NCI-H2029 (cell line): Measurements from ENCODE around the gene ZSCAN23.
"Not testable (repeated sequence)": the region's sequence is repeated elsewhere in the genome, so short reads cannot be mapped to it uniquely, and the experiment has no call there.

Source experiments
- DNase-seq: peaks from one replicate; lab custom pipeline; 2025; lab: John Stamatoyannopoulos, UW

Gene ZSCAN23

DNA sequence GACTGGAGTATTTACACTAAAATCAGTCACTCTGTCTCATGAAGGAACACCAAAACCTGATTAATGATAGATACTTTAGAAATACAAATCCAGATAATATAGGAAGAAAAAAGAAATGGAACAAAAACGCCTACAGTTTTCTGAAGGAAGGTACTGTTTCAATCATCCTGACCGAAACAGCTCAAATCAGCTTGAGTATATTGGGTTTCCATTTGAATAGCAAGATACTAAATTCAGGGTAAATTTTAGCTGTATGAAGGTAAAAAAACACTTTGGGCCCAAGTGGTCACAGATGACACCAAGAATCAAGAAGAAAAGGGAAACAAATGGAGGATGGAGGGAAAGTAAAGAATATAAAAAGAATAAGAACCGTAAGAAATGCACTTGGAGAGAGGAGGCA is 6.9 kb downstream of the ZSCAN23 start:
- no peak for DNase-seq

- no peak for DNase-seq
Observed at GRCh38 chr6:28433119-28433518, 10.2 kb downstream of the ZSCAN23 start.

DNA sequence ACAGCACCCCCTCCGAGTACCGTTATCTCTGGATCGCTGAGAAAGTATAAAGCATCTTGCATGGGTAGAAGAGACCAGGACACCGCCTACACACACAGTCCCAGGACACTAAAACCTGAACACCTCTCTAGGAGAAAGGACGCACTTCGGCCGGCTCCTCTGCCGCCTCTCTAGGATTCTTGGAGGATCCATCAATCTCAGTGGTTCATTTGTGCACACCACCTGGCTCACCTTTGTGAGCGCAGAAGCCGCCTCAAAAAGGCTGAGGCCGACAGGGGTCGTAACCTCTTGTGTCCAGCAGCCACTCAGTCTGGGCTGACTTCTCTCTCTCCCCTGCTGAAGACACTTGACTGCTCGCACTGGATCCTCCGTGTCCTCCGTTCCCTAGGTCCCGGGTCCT is 13.5 kb downstream of the ZSCAN23 start:
- DNase-seq: no peak

- DNase-seq: no peak
Observed at GRCh38 chr6:28425944-28426541, 17.2 kb downstream of the ZSCAN23 start.

GRCh38 chr6:28424163-28424562 is 19.1 kb downstream of the ZSCAN23 start:
- no peak for DNase-seq

- DNase-seq: no peak
Observed at GRCh38 chr6:28423546-28423945, 19.7 kb downstream of the ZSCAN23 start.

- no peak for DNase-seq
Observed at GRCh38 chr6:28413681-28414080, 29.6 kb downstream of the ZSCAN23 start.

- no peak for DNase-seq
Observed at GRCh38 chr6:28410767-28411166, 32.5 kb downstream of the ZSCAN23 start.

GRCh38 chr6:28408076-28408802 is 35.1 kb downstream of the ZSCAN23 start:
- no peak for DNase-seq

- no peak for DNase-seq
Observed at GRCh38 chr6:28407401-28407800, 35.9 kb downstream of the ZSCAN23 start.

DNA sequence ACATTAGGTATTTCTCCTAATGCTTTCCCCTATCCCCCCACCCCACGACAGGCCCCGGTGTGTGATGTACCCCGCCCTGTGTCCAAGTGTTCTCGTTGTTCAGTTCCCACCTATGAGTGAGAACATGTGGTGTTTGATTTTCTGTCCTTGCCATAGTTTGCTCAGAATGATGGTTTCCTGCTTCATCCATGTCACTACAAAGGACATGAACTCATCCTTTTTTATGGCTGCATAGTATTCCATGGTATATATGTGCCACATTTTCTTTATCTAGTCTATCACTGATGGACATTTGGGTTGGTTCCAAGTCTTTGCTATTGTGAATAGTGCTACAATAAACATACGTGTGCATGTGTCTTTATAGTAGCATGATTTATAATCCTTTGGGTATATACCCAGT is 39.4 kb downstream of the ZSCAN23 start:
- DNase-seq: not testable (repeated sequence)

GRCh38 chr6:28402197-28402596 is 41.1 kb downstream of the ZSCAN23 start:
- DNase-seq: no peak

- DNase-seq: no peak
Observed at GRCh38 chr6:28401172-28401571, 42.1 kb downstream of the ZSCAN23 start.

DNA sequence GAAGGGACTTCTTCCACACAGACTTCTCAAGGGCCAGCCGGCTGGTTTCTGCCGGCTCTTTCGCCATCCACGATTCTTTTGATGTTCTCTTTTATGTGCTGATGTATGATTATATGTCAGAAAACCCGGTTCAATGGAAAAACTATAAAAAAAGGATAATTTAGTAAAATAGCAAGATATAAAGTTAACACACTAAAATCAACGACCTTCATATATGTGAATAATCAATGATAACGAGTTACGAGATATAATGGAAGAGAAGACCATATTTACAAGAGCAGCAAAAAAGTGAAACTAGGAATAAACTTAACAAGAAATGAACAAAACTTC is 43.2 kb downstream of the ZSCAN23 start:
- no peak for DNase-seq

- peak; percentile 83 for DNase-seq
Observed at GRCh38 chr6:28399350-28400121, 43.8 kb downstream of the ZSCAN23 start, which contains the start of gene ZSCAN12. ZSCAN12 (minus strand) TSS chr6:28399747; CDS start chr6:28398405, 1,342 bp downstream.

- DNase-seq: no peak
Observed at GRCh38 chr6:28395918-28396317, 47.4 kb downstream of the ZSCAN23 start.

GRCh38 chr6:28393912-28394662 is 49.2 kb downstream of the ZSCAN23 start:
- DNase-seq: no peak

- no peak for DNase-seq
Observed at GRCh38 chr6:28390688-28391087, 52.6 kb downstream of the ZSCAN23 start.

- no peak for DNase-seq
Observed at GRCh38 chr6:28384143-28384533, 59.2 kb downstream of the ZSCAN23 start.

GRCh38 chr6:28383235-28384142 is 59.8 kb downstream of the ZSCAN23 start:
- DNase-seq: peak; percentile 44
